ENCODE data around the gene EHD3. TPM values are rescaled to one million over a fixed set of nuclear protein-coding genes. Genes with fewer than 3 reads are reported as not detected.

EHD3 gene
- total RNA-seq, 1 experiment from 2014 or later, result not detected

DNA sequence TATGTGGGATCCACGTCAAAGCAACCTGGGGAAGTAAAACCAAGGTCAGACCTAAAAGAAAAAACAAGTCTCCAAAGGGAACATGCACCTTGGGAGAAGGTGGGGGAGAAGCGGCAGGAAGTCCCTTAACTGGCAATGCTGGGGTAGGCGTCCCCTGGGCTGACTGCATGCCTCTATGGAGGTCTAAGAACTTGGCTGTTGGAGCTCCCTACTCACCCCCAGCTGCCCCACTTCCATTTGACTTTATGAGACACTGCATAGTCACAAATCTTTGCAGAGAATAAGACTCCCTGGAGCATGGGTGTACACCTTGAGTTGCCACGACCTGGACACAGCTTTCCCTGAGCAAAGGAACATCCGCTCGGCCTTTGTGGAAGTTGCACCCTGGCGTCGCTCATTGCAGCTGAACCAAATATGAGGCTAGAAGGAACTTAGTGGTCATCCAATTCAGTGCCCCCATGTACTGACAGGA is 19.5 kb upstream of the EHD3 start:
- DNase-seq, result no peak
- CTCF ChIA-PET, result no interaction called here
- Mint-ChIP-seq H3K9me3 (ENCODE audit: unreplicated experiment) (no peaks in the 10 kb centered on the region), H3K27me3 (ENCODE audit: insufficient read depth, unreplicated experiment) (peaks cover 6% of the 10 kb centered on the region), H3K4me1 (ENCODE audit: low read depth, unreplicated experiment) (no peaks in the 10 kb centered on the region), H3K27ac (ENCODE audit: unreplicated experiment) (no peak overlapping the region), H3K36me3 (ENCODE audit: insufficient read depth, unreplicated experiment) (no peaks in the 10 kb centered on the region), H3K4me3 (ENCODE audit: unreplicated experiment) (no peak overlapping the region)
- Histone ChIP-seq H3K36me3 (ENCODE audit: control insufficient read depth, insufficient read depth, low read length) (no peaks in the 10 kb centered on the region), H3K9me3 (no peaks in the 10 kb centered on the region), H3K4me3 (ENCODE audit: low read depth, low read length) (no peak overlapping the region), H3K27me3 (replicated peaks; ENCODE audit: control insufficient read depth, insufficient read depth, low read length) (no peaks in the 10 kb centered on the region), H3K4me1 (0 out of 2 replicates have a peak, but pooled peaks cover 7% of the 10 kb centered on the region)
- BruUV-seq (replicated peaks), result no TSS peak
- TF ChIP-seq, protein P1, sequence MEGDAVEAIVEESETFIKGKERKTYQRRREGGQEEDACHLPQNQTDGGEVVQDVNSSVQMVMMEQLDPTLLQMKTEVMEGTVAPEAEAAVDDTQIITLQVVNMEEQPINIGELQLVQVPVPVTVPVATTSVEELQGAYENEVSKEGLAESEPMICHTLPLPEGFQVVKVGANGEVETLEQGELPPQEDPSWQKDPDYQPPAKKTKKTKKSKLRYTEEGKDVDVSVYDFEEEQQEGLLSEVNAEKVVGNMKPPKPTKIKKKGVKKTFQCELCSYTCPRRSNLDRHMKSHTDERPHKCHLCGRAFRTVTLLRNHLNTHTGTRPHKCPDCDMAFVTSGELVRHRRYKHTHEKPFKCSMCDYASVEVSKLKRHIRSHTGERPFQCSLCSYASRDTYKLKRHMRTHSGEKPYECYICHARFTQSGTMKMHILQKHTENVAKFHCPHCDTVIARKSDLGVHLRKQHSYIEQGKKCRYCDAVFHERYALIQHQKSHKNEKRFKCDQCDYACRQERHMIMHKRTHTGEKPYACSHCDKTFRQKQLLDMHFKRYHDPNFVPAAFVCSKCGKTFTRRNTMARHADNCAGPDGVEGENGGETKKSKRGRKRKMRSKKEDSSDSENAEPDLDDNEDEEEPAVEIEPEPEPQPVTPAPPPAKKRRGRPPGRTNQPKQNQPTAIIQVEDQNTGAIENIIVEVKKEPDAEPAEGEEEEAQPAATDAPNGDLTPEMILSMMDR (IDR thresholded peaks at IDR 0.05; ENCODE audit: insufficient read depth in 1 of 2, low read depth in 1 of 2, low read length in 1 of 2, severe bottlenecking in 1 of 2, unreplicated experiment in 1 of 2), result no peak
- intact Hi-C loops (cut with micrococcal nuclease; ENCODE audit: unreplicated experiment), result no loop called here
- POLR2A ChIA-PET, result no interaction called here

DNA sequence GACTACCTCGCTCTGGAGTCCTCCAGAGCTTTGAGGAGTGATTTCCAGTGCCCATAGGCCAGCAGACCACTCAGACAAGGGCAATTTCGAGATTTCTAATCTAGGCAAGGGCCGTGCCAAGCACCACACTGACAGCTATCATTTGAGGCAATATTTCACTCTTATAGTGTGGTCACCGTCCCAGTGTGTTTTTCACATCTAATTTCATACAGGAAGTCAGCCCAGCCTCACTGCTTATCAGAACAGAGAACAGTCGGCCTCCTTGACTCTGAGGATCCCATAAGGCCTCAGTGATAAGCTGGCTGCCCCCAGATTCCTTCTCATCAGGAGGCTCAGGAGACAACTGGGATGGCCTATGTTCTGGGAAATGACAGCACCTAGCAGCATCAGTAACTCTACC is 17.2 kb upstream of the EHD3 start:
- no peak for DNase-seq
- H3K36me3 ChIP-seq (ENCODE audit: control insufficient read depth, insufficient read depth, low read length), result no peaks in the 10 kb centered on the region
- no peaks in the 10 kb centered on the region for H3K9me3 ChIP-seq
- H3K36me3 Mint-ChIP-seq (ENCODE audit: insufficient read depth, unreplicated experiment), result no peaks in the 10 kb centered on the region
- no peak overlapping the region for H3K4me3 Mint-ChIP-seq (ENCODE audit: unreplicated experiment)
- no peaks in the 10 kb centered on the region; the same call in 1 of the 2 replicates for H3K27me3 ChIP-seq (replicated peaks; ENCODE audit: control insufficient read depth, insufficient read depth, low read length)
- intact Hi-C loops (cut with micrococcal nuclease; ENCODE audit: unreplicated experiment), result no loop called here
- TF ChIP-seq, protein P1 (IDR thresholded peaks at IDR 0.05; ENCODE audit: insufficient read depth in 1 of 2, low read depth in 1 of 2, low read length in 1 of 2, severe bottlenecking in 1 of 2, unreplicated experiment in 1 of 2), result no peak
- H3K9me3 Mint-ChIP-seq (ENCODE audit: unreplicated experiment), result no peaks in the 10 kb centered on the region
- POLR2A ChIA-PET, result no interaction called here
- H3K4me1 ChIP-seq, result 0 out of 2 replicates have a peak, but pooled peaks cover 7% of the 10 kb centered on the region
- no TSS peak for BruUV-seq (replicated peaks)
- no peak overlapping the region for H3K4me3 ChIP-seq (ENCODE audit: low read depth, low read length)
- H3K4me1 Mint-ChIP-seq (ENCODE audit: low read depth, unreplicated experiment), result no peaks in the 10 kb centered on the region
- H3K27me3 Mint-ChIP-seq (ENCODE audit: insufficient read depth, unreplicated experiment), result peaks cover 7% of the 10 kb centered on the region
- CTCF ChIA-PET, result no interaction called here
- H3K27ac Mint-ChIP-seq (ENCODE audit: unreplicated experiment), result no peak overlapping the region

DNA sequence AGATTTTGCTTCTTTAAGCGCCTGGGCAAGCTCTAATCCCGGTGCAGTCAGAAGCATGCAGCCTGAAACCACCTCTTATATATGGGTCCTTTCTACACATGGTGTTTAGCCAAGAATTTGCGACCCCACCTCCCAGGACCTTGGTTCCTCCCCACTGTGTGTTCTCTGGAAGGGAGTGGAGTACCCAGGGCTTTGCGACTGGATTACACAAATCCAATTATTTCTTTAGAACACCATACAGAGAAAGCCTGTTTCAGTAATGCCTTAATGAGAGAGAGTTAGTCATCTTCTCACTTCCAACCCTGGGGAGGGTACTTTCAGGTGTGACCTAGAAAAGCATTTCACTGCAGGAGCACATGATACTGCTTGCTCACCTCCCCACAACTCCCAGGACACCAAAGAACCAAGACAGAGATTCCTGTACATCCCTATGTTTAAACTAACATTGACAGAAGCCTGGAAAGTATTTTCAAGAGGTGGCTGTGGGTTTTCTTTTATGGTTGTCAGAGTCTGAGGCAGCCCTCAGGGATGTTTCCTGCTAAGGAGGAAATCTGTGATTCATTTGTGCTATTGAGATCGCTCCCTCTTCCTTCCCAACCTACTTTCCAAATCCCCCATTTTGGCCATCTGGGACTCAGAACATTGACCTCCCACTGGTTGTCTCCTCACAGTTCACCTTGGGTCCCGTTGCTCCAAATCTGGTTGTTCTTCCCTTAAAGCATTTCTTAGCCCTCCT is 16.3 kb upstream of the EHD3 start, which contains the start of gene CAPN14:
TSS of gene CAPN14 (minus strand) at position 51 of the 736 bp plus-strand sequence. CDS start 12,068 bp downstream, outside the sequence.
- intact Hi-C loops (cut with micrococcal nuclease; ENCODE audit: unreplicated experiment), result no loop called here
- Mint-ChIP-seq H3K27me3 (ENCODE audit: insufficient read depth, unreplicated experiment) (peaks cover 9% of the 10 kb centered on the region), H3K4me3 (ENCODE audit: unreplicated experiment) (no peak within 1 kb of the TSS), H3K9me3 (ENCODE audit: unreplicated experiment) (no peaks in the 10 kb centered on the region), H3K4me1 (ENCODE audit: low read depth, unreplicated experiment) (no peaks in the 10 kb centered on the region), H3K36me3 (ENCODE audit: insufficient read depth, unreplicated experiment) (no peaks in the 10 kb centered on the region), H3K27ac (ENCODE audit: unreplicated experiment) (no peak within 1 kb of the TSS)
- BruUV-seq (replicated peaks), result no TSS peak
- H3K4me3 ChIP-seq (ENCODE audit: low read depth, low read length), result no peak within 1 kb of the TSS
- 0 out of 2 replicates have a peak, but pooled peaks cover 7% of the 10 kb centered on the region for H3K4me1 ChIP-seq
- DNase-seq, result no peak
- H3K9me3 ChIP-seq, result no peaks in the 10 kb centered on the region
- H3K36me3 ChIP-seq (ENCODE audit: control insufficient read depth, insufficient read depth, low read length), result no peaks in the 10 kb centered on the region
- CTCF ChIA-PET, result no interaction called here
- TF ChIP-seq, protein P1 (IDR thresholded peaks at IDR 0.05; ENCODE audit: insufficient read depth in 1 of 2, low read depth in 1 of 2, low read length in 1 of 2, severe bottlenecking in 1 of 2, unreplicated experiment in 1 of 2), result no peak
- POLR2A ChIA-PET, result no interaction called here
- no peaks in the 10 kb centered on the region; the same call in 1 of the 2 replicates for H3K27me3 ChIP-seq (replicated peaks; ENCODE audit: control insufficient read depth, insufficient read depth, low read length)

All from Caco-2 (cell line).